ENCODE measurements around the gene JMJD1C.

JMJD1C gene

DNA sequence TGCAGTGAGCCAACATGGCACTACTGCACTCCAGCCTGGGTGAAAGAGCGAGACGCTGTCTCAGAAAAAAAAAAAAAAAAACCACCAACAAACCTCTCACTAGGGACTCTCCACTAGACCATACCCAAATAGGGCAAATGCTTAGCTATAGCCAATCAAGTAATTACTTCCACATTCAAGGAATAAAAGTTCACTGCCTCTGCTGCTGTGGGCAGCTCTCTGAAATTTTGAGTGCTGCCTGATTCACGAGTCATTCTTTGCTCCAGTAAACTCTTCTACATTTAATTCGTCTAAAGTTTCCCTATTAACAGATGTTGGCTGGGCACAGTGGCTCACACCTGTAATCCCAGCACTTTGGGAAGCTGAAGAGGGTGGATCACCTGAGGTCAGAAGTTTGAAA is 337.3 kb downstream of the JMJD1C start:
- TF ChIP-seq CTCF (conservative IDR thresholded peaks at IDR 0.05; ENCODE audit: low read length) = no peak
- H3K4me3 ChIP-seq (ENCODE audit: low read length) = no peak overlapping the region
- DNase-seq (ENCODE audit: low read depth) = peak; percentile 71

DNA sequence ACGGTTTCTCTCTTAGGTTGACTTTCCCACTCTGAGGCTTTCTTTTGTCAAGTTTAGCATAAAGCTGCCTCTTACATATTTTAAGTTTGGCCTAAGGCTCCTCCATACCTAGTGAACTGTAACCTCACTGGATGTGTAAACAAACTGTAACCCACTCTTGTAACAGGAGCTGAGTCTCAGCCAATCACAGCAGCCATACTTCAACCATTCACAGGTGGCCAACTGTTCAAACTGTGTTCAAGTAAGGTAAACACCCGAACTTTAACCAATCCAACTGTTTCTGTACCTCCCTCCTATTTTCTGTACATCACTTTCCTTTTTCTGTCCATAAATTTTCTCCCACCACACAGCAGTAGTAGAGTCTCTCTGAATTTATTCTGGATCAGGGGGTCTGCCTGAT is 340.3 kb downstream of the JMJD1C start:
- no peak for TF ChIP-seq CTCF (conservative IDR thresholded peaks at IDR 0.05; ENCODE audit: low read length)
- no peak for DNase-seq (ENCODE audit: low read depth)
- no peak overlapping the region for H3K4me3 ChIP-seq (ENCODE audit: low read length)

GRCh38 chr10:63123727-63124362 is 341.9 kb downstream of the JMJD1C start:
- peak; percentile 42 for DNase-seq (ENCODE audit: low read depth)
- no peak for TF ChIP-seq CTCF (conservative IDR thresholded peaks at IDR 0.05; ENCODE audit: low read length)
- no peak overlapping the region for H3K4me3 ChIP-seq (ENCODE audit: low read length)

DNA sequence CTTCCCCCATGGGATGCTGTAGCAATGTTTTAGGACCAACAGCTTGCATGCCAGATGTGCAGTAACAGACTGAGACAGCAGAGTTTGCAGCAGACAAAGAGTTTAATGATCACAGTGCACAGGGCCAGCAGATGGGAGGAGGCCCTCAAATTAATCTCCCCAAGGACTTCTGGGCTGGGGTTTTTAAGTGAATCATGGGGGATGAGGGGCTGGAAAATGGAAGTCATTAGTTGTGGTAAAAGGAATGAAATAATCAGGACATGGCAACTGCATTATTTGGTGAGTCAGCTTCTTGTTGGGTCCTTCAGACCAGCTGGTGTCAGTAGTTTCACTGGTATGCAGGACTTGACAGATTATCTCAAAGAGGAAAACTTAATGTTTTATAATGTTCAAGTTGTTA is 345.2 kb downstream of the JMJD1C start:
- DNase-seq (ENCODE audit: low read depth) = peak; percentile 99
- H3K4me3 ChIP-seq (ENCODE audit: low read length) = no peak overlapping the region
- 0 out of 2 replicates have a peak, but pooled peaks have one; percentile 2 for TF ChIP-seq CTCF (conservative IDR thresholded peaks at IDR 0.05; ENCODE audit: low read length)

DNA sequence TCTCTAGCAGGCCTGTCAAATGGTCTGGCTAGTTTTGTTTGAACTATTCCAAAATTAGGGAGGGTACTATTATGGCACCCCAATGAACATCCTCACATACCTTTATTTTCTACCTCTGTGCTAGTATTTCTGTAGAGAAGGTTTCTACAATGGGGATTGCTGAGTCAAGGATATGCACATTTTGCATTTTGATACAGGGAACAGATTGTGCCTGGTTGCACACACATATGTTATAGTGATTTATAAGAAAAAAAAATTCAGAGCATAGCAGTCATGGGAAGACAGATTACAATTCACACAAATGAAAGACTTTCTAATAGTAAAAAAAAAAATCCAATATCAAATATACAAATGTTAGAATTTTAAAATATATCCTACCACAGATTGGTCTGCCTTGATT is 346.7 kb downstream of the JMJD1C start:
- no peak overlapping the region for H3K4me3 ChIP-seq (ENCODE audit: low read length)
- no peak for TF ChIP-seq CTCF (conservative IDR thresholded peaks at IDR 0.05; ENCODE audit: low read length)
- DNase-seq (ENCODE audit: low read depth) = no peak

Data from AG10803 (cell line).